NCI-H1092 treated with DMSO at 0.1 percent for 48 hours (cell line): ENCODE measurements around the gene GTF2A1.

Experiments
- DNase-seq: peaks from one replicate; lab custom pipeline; 2025; lab: John Stamatoyannopoulos, UW

Gene GTF2A1

GRCh38 chr14:81177225-81177624 lies 43.5 kb downstream of the GTF2A1 start:
- DNase-seq, result no peak

- DNase-seq, result no peak
Measured at GRCh38 chr14:81176241-81176640, 44.5 kb downstream of the GTF2A1 start.

DNA sequence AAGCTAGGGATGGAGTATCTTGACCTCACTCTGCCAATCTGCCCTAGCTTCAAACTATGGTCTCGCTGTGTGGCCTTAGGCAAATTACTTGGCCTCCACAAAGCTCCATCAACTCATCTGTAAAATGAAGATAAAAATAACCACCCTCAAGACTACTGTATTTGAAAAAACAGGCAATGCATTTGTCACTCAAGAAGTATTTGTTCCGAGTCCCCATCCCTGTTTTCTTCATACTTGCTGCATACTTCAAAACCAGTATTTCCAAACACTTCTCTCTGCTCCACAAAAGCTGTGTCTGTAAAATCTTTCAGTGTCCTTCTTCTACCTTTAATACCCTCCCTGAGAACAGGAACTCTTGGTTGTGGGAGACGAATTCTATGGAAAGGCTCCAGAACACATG lies 47.9 kb downstream of the GTF2A1 start:
- DNase-seq, result no peak

DNA sequence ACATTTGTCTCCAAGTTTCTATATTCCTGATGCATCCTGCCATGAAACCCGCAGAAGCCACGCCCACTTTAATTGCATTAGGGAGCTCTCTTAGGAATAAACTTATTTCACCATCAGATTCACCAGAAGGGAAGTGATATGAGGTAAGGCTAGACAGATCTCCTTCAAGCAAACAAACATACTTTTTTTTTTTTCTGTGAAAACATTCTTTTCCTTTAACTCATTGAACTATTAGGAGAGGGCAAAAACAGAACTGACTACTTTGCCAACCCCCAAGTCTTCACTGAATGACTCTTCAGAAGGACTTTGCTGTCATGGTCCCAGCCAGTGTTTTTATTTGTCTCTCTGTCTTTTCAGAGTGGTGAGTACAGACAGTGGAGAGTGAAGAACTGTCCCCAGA lies 48.4 kb downstream of the GTF2A1 start:
- no peak for DNase-seq

GRCh38 chr14:81170829-81171195 lies 49.9 kb downstream of the GTF2A1 start:
- no peak for DNase-seq

DNA sequence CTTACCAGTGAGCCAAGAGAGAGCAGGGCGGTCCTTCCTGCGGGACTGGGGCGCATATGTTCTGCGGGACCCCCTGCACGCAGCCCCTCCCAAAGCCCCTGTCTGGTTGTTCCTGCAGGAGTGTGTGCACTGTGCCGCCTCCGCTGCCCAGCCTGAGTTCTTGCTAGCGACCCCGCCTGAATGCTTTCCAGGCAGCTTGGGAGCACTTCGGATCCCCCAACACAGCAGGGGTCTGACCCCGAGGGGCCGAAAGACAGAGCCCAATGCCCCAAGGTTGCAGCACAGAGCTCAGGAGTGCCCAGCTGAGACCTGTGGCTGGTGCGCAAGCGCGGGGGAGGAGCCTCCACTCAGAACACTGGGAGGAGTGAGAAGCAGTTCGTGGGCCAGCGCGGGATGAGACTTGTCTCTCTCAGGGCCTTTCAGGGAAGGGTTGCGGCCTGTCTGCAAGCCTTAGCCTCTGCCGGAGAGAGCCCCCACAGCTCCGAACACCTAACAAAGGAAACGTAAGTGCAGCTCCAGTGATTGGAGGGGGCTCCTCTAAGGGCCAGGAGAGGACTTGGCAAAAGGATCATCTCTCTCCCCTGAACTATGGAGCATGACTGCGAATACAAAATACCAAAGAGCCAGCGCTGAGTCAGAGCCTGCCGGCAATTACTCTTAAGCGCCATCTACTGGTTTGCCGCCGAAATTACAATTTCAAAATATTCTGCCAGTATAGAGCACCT lies 50.5 kb downstream of the GTF2A1 start:
- peak; percentile 95 for DNase-seq

DNA sequence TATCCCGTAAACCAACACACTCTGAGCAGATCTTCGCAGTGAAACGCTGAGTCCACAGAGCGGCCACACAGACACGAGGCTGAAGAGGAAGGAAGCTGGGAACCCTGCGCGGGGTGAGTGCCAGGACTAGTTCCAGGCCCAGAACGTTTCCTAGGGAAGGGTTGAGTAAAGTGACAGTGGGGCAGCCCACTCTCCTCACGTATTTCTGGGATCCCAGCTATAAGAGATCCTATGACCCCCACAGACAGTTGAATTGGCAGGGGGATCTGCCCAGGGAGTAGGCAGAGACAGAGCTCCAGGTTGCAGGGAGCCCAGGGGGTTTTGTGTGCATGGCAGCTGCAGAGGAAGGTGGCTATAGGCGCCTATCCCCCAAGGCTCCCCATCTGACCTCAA lies 51.1 kb downstream of the GTF2A1 start:
- peak; percentile 17 for DNase-seq

- DNase-seq, result no peak
Measured at GRCh38 chr14:81169267-81169666, 51.5 kb downstream of the GTF2A1 start.

DNA sequence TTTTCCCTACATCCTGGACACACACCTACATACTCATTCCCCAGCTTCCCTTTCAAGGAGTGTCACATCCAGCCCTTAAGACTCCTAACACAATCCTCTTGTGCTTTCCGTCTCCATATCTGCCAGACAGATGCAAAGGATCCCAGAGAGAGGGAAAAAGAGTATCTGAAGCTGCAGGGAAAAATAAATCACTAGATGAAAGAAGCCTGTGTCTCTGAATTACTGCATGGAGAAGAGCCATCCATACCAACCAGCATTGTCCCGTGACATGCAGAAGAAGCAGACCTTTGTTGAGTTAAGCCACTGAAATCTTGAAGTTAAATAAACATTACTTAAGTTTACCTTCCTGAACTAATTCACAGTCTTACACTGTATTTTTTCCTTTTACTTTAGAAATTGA lies 54.6 kb downstream of the GTF2A1 start:
- no peak for DNase-seq

- no peak for DNase-seq
Measured at GRCh38 chr14:81165188-81165587, 55.6 kb downstream of the GTF2A1 start.

- peak; percentile 78 for DNase-seq
Measured at GRCh38 chr14:81164167-81164774, 56.5 kb downstream of the GTF2A1 start.

- DNase-seq, result no peak
Measured at GRCh38 chr14:81162941-81163340, 57.8 kb downstream of the GTF2A1 start.

GRCh38 chr14:81161749-81162148 lies 59.0 kb downstream of the GTF2A1 start:
- DNase-seq, result no peak

- DNase-seq, result no peak
Measured at GRCh38 chr14:81161088-81161487, 59.7 kb downstream of the GTF2A1 start.

DNA sequence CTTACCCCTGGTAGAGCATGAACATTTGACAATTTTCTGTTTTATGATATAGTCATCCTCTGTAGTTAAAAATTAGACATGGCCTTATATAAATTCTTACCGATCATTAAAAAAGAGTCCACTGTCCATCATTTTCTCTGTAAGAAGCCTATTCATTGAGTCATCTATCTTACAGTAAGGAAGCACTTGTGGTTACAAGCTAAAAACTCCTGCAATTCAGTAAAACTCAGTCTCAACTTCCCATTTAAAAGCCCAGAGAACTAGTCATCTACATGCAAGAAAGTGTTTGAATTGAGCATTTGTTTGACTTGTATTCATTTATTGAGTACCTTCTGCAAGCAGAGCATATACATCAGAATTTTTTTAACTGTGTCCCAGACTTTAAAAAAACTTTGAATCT lies 63.3 kb downstream of the GTF2A1 start:
- DNase-seq, result no peak

DNA sequence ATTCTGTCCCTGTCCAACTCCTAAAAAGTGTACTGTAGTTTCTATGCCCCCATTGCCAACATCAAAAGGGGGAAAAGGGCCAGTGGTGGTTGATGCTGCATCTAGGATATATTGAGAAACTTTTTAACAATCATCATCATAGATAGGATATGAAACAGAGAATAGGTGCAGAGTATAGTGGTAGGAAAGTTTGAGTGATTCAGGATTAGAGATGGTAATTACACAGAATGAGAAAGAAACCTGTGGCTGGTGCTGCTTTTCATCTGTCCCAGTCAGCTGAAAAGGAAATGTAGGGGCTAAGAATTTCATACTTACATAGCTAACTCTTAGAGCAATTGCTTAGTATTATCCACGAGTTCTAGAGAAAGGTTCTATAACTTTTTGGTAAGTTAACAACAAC lies 67.6 kb downstream of the GTF2A1 start:
- no peak for DNase-seq

DNA sequence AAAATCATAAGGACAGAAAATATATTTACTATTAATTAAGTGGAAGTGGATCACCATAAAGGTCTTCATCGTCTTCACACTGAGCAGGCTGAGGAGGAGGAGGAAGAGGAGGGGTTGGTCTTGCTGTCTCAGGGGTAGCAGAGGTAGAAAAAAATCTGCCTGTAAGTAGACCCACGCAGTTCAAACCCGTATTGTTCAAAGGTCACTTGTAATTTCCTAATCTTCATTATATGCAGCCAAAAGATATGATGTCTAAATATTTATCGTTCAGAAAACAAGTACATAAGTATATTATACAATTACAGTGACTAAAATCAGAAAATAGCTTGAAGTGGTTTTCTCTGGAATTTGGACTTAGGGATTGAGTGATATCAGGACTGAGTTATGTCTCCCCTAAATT lies 72.1 kb downstream of the GTF2A1 start:
- DNase-seq, result no peak

DNA sequence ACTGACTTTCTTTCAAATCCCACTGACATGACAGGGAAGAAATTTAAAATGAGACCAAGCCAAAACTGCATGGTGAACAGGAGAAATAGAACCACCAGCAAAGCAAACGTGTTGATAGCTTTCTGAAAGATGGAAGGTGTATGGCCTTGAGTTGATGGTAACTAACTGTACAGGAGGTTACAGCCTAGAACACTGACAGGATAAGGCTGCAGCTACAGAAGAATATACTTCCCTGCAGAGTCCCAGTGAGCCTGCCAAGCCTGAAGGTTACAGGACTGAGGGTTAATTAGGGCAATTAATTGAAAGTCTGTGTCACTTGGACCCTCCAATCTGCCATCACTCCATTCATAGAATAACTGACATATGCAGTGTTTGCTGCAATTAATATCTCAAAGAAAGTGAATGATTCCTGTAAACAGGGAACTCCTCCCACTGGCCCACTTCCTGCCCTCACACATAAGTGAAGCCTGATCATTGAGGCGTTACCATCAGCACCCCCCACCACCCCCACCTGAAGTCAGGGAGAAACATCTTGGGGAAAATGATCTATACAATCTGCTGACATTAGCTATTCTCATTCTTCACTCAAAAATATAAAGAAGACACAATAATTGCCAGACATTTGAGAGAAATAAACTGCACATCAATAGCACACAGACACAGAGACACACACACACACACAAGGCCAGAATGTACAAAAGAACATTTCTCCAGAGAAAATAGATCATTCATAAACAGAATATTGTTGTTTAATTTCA lies 73.4 kb downstream of the GTF2A1 start:
- no peak for DNase-seq

GRCh38 chr14:81144824-81145603 lies 75.7 kb downstream of the GTF2A1 start:
- peak; percentile 49 for DNase-seq

- DNase-seq, result no peak
Measured at GRCh38 chr14:81143793-81144192, 77.0 kb downstream of the GTF2A1 start.

GRCh38 chr14:81141426-81141825 lies 79.3 kb downstream of the GTF2A1 start:
- no peak for DNase-seq

- no peak for DNase-seq
Measured at GRCh38 chr14:81138429-81138828, 82.3 kb downstream of the GTF2A1 start.

GRCh38 chr14:81137316-81137715 lies 83.4 kb downstream of the GTF2A1 start:
- DNase-seq, result no peak
